ENCODE data around the gene RGS14. TPM values are rescaled to one million over a fixed set of nuclear protein-coding genes. Genes with fewer than 3 reads are reported as not detected.

Gene RGS14
- polyA plus RNA-seq, 1 donor (not counting 4 experiments of a cell fraction or from before 2014, with no cell fraction given): 8.6 TPM

- peak; percentile 44 for DNase-seq (ENCODE audit: low read depth, low spot score)
- peak overlapping the region; percentile 89 for H2AFZ ChIP-seq (ENCODE audit: control insufficient read depth, low read length)
- H4K20me1 ChIP-seq (ENCODE audit: control insufficient read depth, extremely low read depth, insufficient read depth, low read length): no peaks in the 10 kb centered on the region
- TF ChIP-seq EZH2 (IDR thresholded peaks at IDR 0.05; ENCODE audit: low read length): no peak
- TF ChIP-seq, protein P1, sequence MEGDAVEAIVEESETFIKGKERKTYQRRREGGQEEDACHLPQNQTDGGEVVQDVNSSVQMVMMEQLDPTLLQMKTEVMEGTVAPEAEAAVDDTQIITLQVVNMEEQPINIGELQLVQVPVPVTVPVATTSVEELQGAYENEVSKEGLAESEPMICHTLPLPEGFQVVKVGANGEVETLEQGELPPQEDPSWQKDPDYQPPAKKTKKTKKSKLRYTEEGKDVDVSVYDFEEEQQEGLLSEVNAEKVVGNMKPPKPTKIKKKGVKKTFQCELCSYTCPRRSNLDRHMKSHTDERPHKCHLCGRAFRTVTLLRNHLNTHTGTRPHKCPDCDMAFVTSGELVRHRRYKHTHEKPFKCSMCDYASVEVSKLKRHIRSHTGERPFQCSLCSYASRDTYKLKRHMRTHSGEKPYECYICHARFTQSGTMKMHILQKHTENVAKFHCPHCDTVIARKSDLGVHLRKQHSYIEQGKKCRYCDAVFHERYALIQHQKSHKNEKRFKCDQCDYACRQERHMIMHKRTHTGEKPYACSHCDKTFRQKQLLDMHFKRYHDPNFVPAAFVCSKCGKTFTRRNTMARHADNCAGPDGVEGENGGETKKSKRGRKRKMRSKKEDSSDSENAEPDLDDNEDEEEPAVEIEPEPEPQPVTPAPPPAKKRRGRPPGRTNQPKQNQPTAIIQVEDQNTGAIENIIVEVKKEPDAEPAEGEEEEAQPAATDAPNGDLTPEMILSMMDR (optimal IDR thresholded peaks at IDR 0.05 in 1 of 3, IDR thresholded peaks at IDR 0.05 in 1 of 3, conservative IDR thresholded peaks at IDR 0.05 in 1 of 3; ENCODE audit: extremely low read depth in 1 of 3, insufficient read depth in 2 of 3, low read length in 3 of 3): peak in 2 of 3 experiments; percentile 74 to 82
- dilution Hi-C loops (cut with MboI; ENCODE audit: extremely low pct_ligation_motif_present, low sequenced_read_pairs): no loop called here
- H3K9ac ChIP-seq (ENCODE audit: control insufficient read depth, extremely low read depth, insufficient read depth, low read length): peak overlapping the region; percentile 68
- H3K36me3 ChIP-seq (ENCODE audit: control insufficient read depth in 2 of 2, extremely low read depth in 1 of 2, insufficient read depth in 2 of 2, low read length in 2 of 2): no peaks in the 10 kb centered on the region
- no peaks in the 10 kb centered on the region for H3K27me3 ChIP-seq (ENCODE audit: control insufficient read depth, extremely low read depth, insufficient read depth, low read length)
- H3K9me3 ChIP-seq (ENCODE audit: control insufficient read depth, low read depth, low read length): no peaks in the 10 kb centered on the region
- FAIRE-seq: peak; percentile 88
- no peaks in the 10 kb centered on the region for H3K9me1 ChIP-seq (ENCODE audit: control insufficient read depth, extremely low read depth, insufficient read depth, low read length)
- peak overlapping the region; percentile 67 for H3K4me2 ChIP-seq (ENCODE audit: control insufficient read depth, extremely low read depth, insufficient read depth, low read depth, low read length)
- H3K4me1 ChIP-seq (ENCODE audit: control insufficient read depth, extremely low read depth, insufficient read depth, low read length): peaks cover 11% of the 10 kb centered on the region
- peak overlapping the region; percentile 19 for H3K27ac ChIP-seq (ENCODE audit: control insufficient read depth, insufficient read depth, low read length)
- H3K4me3 ChIP-seq (ENCODE audit: control insufficient read depth in 2 of 3, extremely low read depth in 1 of 3, insufficient read depth in 2 of 3, low read depth in 1 of 3, low read length in 3 of 3): peak overlapping the region; percentile 50 to 79 (median 71)
- no peaks in the 10 kb centered on the region for H3K79me2 ChIP-seq (ENCODE audit: control insufficient read depth, insufficient read depth, low read length)
These were observed 44.7 kb downstream of the RGS14 start for GRCh38 chr5:177402271-177403043.

DNA sequence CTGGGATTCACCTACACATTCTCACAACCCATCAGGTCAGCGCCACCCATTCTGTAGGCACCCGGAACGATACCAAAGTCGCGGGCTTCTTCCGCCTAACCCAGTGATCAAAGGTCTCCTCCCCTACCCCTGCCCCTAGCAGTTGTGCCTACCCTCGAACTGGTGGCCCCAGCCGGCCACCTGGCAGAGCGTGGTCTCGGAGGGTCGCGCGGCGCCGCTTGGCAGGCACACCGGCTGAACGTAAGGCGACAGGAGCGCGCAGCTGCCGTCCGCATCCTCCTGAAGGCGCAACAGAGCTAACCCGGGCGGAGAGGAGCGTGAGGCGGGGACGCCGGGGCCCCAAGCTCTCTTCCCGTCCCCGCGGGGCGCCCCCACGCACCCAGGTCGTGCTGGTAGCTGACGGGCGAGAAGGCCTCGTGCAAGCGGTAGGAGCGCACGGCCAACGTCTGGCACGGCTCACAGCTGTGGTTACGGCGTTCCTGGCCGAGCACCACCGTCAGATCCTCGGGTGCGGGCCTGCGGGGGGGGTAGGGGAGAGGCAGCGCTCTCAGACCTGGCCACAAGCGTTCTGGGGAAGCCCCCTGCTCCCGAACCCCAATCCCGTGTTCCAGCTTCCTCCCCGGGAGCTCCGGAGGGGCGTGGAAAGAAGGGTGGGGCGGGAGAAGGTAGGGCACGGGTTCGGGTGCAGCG lies 45.5 kb downstream of the RGS14 start:
- H3K79me2 ChIP-seq (ENCODE audit: control insufficient read depth, insufficient read depth, low read length): no peaks in the 10 kb centered on the region
- no peak for TF ChIP-seq EZH2 (IDR thresholded peaks at IDR 0.05; ENCODE audit: low read length)
- TF ChIP-seq, protein P1 (optimal IDR thresholded peaks at IDR 0.05 in 1 of 3, IDR thresholded peaks at IDR 0.05 in 1 of 3, conservative IDR thresholded peaks at IDR 0.05 in 1 of 3; ENCODE audit: extremely low read depth in 1 of 3, insufficient read depth in 2 of 3, low read length in 3 of 3): peak in 1 of 3 experiments; percentile 15
- DNase-seq (ENCODE audit: low read depth, low spot score) (no peak), FAIRE-seq (no peak)
- H3K4me1 ChIP-seq (ENCODE audit: control insufficient read depth, extremely low read depth, insufficient read depth, low read length): peaks cover 11% of the 10 kb centered on the region
- H3K9ac ChIP-seq (ENCODE audit: control insufficient read depth, extremely low read depth, insufficient read depth, low read length): peak overlapping the region; percentile 68
- H3K27me3 ChIP-seq (ENCODE audit: control insufficient read depth, extremely low read depth, insufficient read depth, low read length): no peaks in the 10 kb centered on the region
- peak overlapping the region; percentile 89 for H2AFZ ChIP-seq (ENCODE audit: control insufficient read depth, low read length)
- peak overlapping the region; percentile 67 for H3K4me2 ChIP-seq (ENCODE audit: control insufficient read depth, extremely low read depth, insufficient read depth, low read depth, low read length)
- no peaks in the 10 kb centered on the region for H3K9me3 ChIP-seq (ENCODE audit: control insufficient read depth, low read depth, low read length)
- H3K4me3 ChIP-seq (ENCODE audit: control insufficient read depth in 2 of 3, extremely low read depth in 1 of 3, insufficient read depth in 2 of 3, low read depth in 1 of 3, low read length in 3 of 3): peak overlapping the region; percentile 50 to 79 (median 71)
- dilution Hi-C loops (cut with MboI; ENCODE audit: extremely low pct_ligation_motif_present, low sequenced_read_pairs): no loop called here
- no peaks in the 10 kb centered on the region for H3K9me1 ChIP-seq (ENCODE audit: control insufficient read depth, extremely low read depth, insufficient read depth, low read length)
- H3K27ac ChIP-seq (ENCODE audit: control insufficient read depth, insufficient read depth, low read length): peak overlapping the region; percentile 19
- H4K20me1 ChIP-seq (ENCODE audit: control insufficient read depth, extremely low read depth, insufficient read depth, low read length): no peaks in the 10 kb centered on the region
- no peaks in the 10 kb centered on the region for H3K36me3 ChIP-seq (ENCODE audit: control insufficient read depth in 2 of 2, extremely low read depth in 1 of 2, insufficient read depth in 2 of 2, low read length in 2 of 2)
